Mucosa of stomach (tissue), 1 donor: Measurements from ENCODE around the gene RAI14.

Source experiments
- H3K27me3 ChIP-seq: one replicate; pipeline ENCODE4 v1.7.0; 2013; ENCODE audit warnings: mild to moderate bottlenecking, low read length; ENCODE audit not compliant: control insufficient read depth, insufficient read depth
- H3K36me3 ChIP-seq: one replicate; pipeline ENCODE4 v1.7.0; 2013; ENCODE audit warnings: low read length; ENCODE audit not compliant: control insufficient read depth, insufficient read depth
- H3K4me1 ChIP-seq: one replicate; pipeline ENCODE4 v1.7.0; 2013; ENCODE audit warnings: mild to moderate bottlenecking, low read length; ENCODE audit not compliant: control insufficient read depth, insufficient read depth
- H3K4me3 ChIP-seq: one replicate; pipeline ENCODE4 v1.7.0; 2013; ENCODE audit warnings: low read length
- H3K9ac ChIP-seq: one replicate; pipeline ENCODE4 v1.7.0; 2013; ENCODE audit warnings: mild to moderate bottlenecking, low read length, moderate library complexity
- H3K9me3 ChIP-seq: one replicate; pipeline ENCODE4 v1.7.0; 2013; ENCODE audit warnings: mild to moderate bottlenecking, low read length, moderate library complexity; ENCODE audit not compliant: control insufficient read depth
- donor health status: Pancreatic carcinoma.

Gene RAI14

GRCh38 chr5:34669931-34670516 is 13.9 kb downstream of the RAI14 start:
- Histone ChIP-seq H3K27me3 (no peaks in the 10 kb centered on the region), H3K9ac (no peak overlapping the region), H3K9me3 (no peaks in the 10 kb centered on the region), H3K4me3 (no peak overlapping the region), H3K4me1 (no peaks in the 10 kb centered on the region), H3K36me3 (no peaks in the 10 kb centered on the region)

- Histone ChIP-seq H3K4me1 (no peaks in the 10 kb centered on the region), H3K9ac (no peak overlapping the region), H3K9me3 (no peaks in the 10 kb centered on the region), H3K4me3 (no peak overlapping the region), H3K27me3 (no peaks in the 10 kb centered on the region), H3K36me3 (no peaks in the 10 kb centered on the region)
Observed at GRCh38 chr5:34672196-34672595, 16.1 kb downstream of the RAI14 start.

- no peaks in the 10 kb centered on the region for H3K27me3 ChIP-seq
- H3K9me3 ChIP-seq = no peaks in the 10 kb centered on the region
- H3K9ac ChIP-seq = no peak overlapping the region
- H3K4me3 ChIP-seq = no peak overlapping the region
- H3K4me1 ChIP-seq = no peaks in the 10 kb centered on the region
- no peaks in the 10 kb centered on the region for H3K36me3 ChIP-seq
Observed at GRCh38 chr5:34673463-34674125, 17.5 kb downstream of the RAI14 start.

GRCh38 chr5:34674187-34674586 is 18.1 kb downstream of the RAI14 start:
- no peaks in the 10 kb centered on the region for H3K27me3 ChIP-seq
- H3K9me3 ChIP-seq = no peaks in the 10 kb centered on the region
- no peaks in the 10 kb centered on the region for H3K4me1 ChIP-seq
- H3K36me3 ChIP-seq = no peaks in the 10 kb centered on the region
- no peak overlapping the region for H3K9ac ChIP-seq
- no peak overlapping the region for H3K4me3 ChIP-seq

- no peak overlapping the region for H3K4me3 ChIP-seq
- no peaks in the 10 kb centered on the region for H3K9me3 ChIP-seq
- H3K27me3 ChIP-seq = no peaks in the 10 kb centered on the region
- no peaks in the 10 kb centered on the region for H3K4me1 ChIP-seq
- no peaks in the 10 kb centered on the region for H3K36me3 ChIP-seq
- no peak overlapping the region for H3K9ac ChIP-seq
Observed at GRCh38 chr5:34675857-34676256, 19.7 kb downstream of the RAI14 start.

GRCh38 chr5:34676416-34676815 is 20.3 kb downstream of the RAI14 start:
- no peaks in the 10 kb centered on the region for H3K9me3 ChIP-seq
- no peaks in the 10 kb centered on the region for H3K27me3 ChIP-seq
- no peaks in the 10 kb centered on the region for H3K36me3 ChIP-seq
- no peak overlapping the region for H3K4me3 ChIP-seq
- H3K9ac ChIP-seq = no peak overlapping the region
- no peaks in the 10 kb centered on the region for H3K4me1 ChIP-seq

- H3K4me1 ChIP-seq = no peaks in the 10 kb centered on the region
- H3K27me3 ChIP-seq = no peaks in the 10 kb centered on the region
- no peak overlapping the region for H3K9ac ChIP-seq
- no peaks in the 10 kb centered on the region for H3K9me3 ChIP-seq
- H3K4me3 ChIP-seq = no peak overlapping the region
- H3K36me3 ChIP-seq = no peaks in the 10 kb centered on the region
Observed at GRCh38 chr5:34677428-34677827, 21.3 kb downstream of the RAI14 start.

GRCh38 chr5:34680896-34681295 is 24.8 kb downstream of the RAI14 start:
- H3K9ac ChIP-seq = no peak overlapping the region
- H3K27me3 ChIP-seq = no peaks in the 10 kb centered on the region
- no peaks in the 10 kb centered on the region for H3K9me3 ChIP-seq
- no peak overlapping the region for H3K4me3 ChIP-seq
- H3K4me1 ChIP-seq = peaks cover under 1% of the 10 kb centered on the region
- H3K36me3 ChIP-seq = no peaks in the 10 kb centered on the region

- H3K9ac ChIP-seq = no peak overlapping the region
- H3K4me3 ChIP-seq = no peak overlapping the region
- H3K36me3 ChIP-seq = no peaks in the 10 kb centered on the region
- no peaks in the 10 kb centered on the region for H3K9me3 ChIP-seq
- peaks cover 9% of the 10 kb centered on the region for H3K4me1 ChIP-seq
- no peaks in the 10 kb centered on the region for H3K27me3 ChIP-seq
Observed at GRCh38 chr5:34682926-34683623, 26.9 kb downstream of the RAI14 start.

GRCh38 chr5:34684281-34684979 is 28.3 kb downstream of the RAI14 start:
- peaks cover 9% of the 10 kb centered on the region for H3K4me1 ChIP-seq
- no peak overlapping the region for H3K9ac ChIP-seq
- H3K36me3 ChIP-seq = no peaks in the 10 kb centered on the region
- H3K4me3 ChIP-seq = no peak overlapping the region
- no peaks in the 10 kb centered on the region for H3K9me3 ChIP-seq
- H3K27me3 ChIP-seq = no peaks in the 10 kb centered on the region

- Histone ChIP-seq H3K9ac (no peak overlapping the region), H3K4me3 (no peak overlapping the region), H3K4me1 (peaks cover 9% of the 10 kb centered on the region), H3K36me3 (no peaks in the 10 kb centered on the region), H3K27me3 (no peaks in the 10 kb centered on the region), H3K9me3 (no peaks in the 10 kb centered on the region)
Observed at GRCh38 chr5:34684980-34685352, 28.8 kb downstream of the RAI14 start.
